DOHH2 (cell line): Measurements from ENCODE around the gene MRPS21.

Experiments
- H3F3A ChIP-seq: fragments of 200-600 bp; sonication (generic), shearing (Covaris generic); 2 replicates; pipeline ENCODE4 v1.6.0; 2016; ENCODE audit warnings: antibody characterized with exemption, mild to moderate bottlenecking; ENCODE audit not compliant: control insufficient read depth, insufficient read depth
- H3K27ac ChIP-seq: fragments of 200-600 bp; sonication (generic); 2 replicates; pipeline ENCODE4 v1.5.1; 2014; ENCODE audit warnings: low read depth, mild to moderate bottlenecking, low read length, moderate library complexity
- H3K27me3 ChIP-seq: fragments of 200-600 bp; sonication (generic); 2 replicates; pipeline ENCODE4 v1.6.1; 2014; ENCODE audit warnings: mild to moderate bottlenecking, low read length, mixed read lengths; ENCODE audit not compliant: control insufficient read depth
- H3K36me3 ChIP-seq: fragments of 200-600 bp; sonication (generic); 2 replicates; pipeline ENCODE4 v1.6.1; 2014; ENCODE audit warnings: mild to moderate bottlenecking, low read length, moderate library complexity, mixed read lengths; ENCODE audit not compliant: control insufficient read depth
- H3K4me1 ChIP-seq: fragments of 200-600 bp; sonication (generic); 2 replicates; pipeline ENCODE4 v1.6.1; 2014; ENCODE audit warnings: mild to moderate bottlenecking, low read length, mixed read lengths; ENCODE audit not compliant: control insufficient read depth
- H3K4me2 ChIP-seq: fragments of 200-600 bp; sonication (generic); 2 replicates; pipeline ENCODE4 v1.6.0; 2014; ENCODE audit warnings: mild to moderate bottlenecking, low read length, moderate library complexity
- H3K4me3 ChIP-seq: fragments of 200-600 bp; sonication (generic); 2 replicates; pipeline ENCODE4 v1.5.1; 2014; ENCODE audit warnings: mild to moderate bottlenecking, low read length, mixed read lengths
- H3K79me2 ChIP-seq: fragments of 200-600 bp; sonication (generic); 2 replicates; pipeline ENCODE4 v1.6.1; 2014; ENCODE audit warnings: mild to moderate bottlenecking, low read length, mixed read lengths; ENCODE audit not compliant: control insufficient read depth
- H3K9me2 ChIP-seq: fragments of 200-600 bp; sonication (generic); replicated peaks from 2 replicates; pipeline ENCODE4 v1.6.1; 2014; ENCODE audit warnings: mild to moderate bottlenecking, low read length, mixed read lengths; ENCODE audit not compliant: control insufficient read depth
- H3K9me3 ChIP-seq: fragments of 200-600 bp; sonication (generic); 2 replicates; pipeline ENCODE4 v1.6.1; 2014; ENCODE audit warnings: antibody characterized with exemption, low read length, mixed read lengths; ENCODE audit not compliant: control insufficient read depth, insufficient read depth
- H4K20me1 ChIP-seq: fragments of 200-600 bp; sonication (generic); 2 replicates; pipeline ENCODE4 v1.6.0; 2014; ENCODE audit warnings: low read depth, mild to moderate bottlenecking, antibody characterized with exemption, low read length, moderate library complexity; ENCODE audit not compliant: control insufficient read depth, insufficient read depth
- EZH2phosphoT487 ChIP-seq: fragments of 200-600 bp; sonication (generic); IDR thresholded peaks from 2 replicates; pipeline ENCODE4 v1.6.1; 2017; ENCODE audit warnings: borderline replicate concordance, mild to moderate bottlenecking, antibody characterized with exemption, low read length, moderate library complexity, mixed read lengths
- TF ChIP-seq, protein P1 (sequence below): fragments of 200-600 bp; sonication (generic); IDR thresholded peaks from one replicate; pipeline ENCODE4 v1.5.1; 2014; ENCODE audit warnings: antibody characterized with exemption, mild to moderate bottlenecking, low read depth, low read length; ENCODE audit not compliant: poor library complexity, severe bottlenecking

The MRPS21 gene

DNA sequence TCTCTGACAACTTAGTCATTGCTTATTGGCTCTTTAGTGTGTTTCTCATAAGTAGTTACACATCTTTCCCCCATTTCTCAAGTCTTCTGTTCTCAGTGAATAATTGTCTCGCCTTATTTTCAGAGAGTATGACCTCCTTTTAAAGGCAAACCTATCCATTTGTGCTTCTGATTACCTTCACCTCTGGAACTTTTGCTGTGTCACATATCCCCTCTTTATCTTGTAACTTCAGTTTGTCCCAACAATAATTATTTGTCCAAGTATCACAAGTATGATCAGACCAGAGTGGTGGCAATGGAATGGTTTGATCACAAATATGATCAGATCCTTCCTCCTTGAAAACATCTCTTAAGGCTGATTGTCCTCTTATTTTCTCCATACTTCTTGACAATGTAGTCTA lies 5.3 kb upstream of the MRPS21 start:
- no peaks in the 10 kb centered on the region for H3K9me3 ChIP-seq

DNA sequence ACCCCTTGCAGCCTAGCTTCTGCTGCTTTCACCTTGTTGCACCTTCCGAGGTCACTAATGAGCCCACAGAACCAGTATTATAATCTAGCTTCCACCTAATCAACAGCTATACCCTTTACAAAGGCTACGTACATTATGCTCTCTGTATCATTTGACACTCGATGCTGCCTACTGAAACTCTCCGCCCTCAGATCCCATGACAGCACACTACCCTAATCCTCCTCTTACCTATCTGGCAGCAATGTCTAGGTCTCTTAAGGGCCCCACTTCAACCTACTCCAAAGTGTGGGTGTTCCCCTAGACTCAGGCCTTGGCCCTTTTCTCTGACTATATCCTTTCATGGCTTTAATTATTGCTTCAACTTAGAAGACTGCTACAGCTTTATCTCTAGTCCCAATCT lies 4.8 kb upstream of the MRPS21 start:
- Histone ChIP-seq H3K9me3 (no peaks in the 10 kb centered on the region), H3K27ac (no peak overlapping the region), H3K9me2 (no peaks in the 10 kb centered on the region), H3K4me2 (no peak overlapping the region), H3K27me3 (peaks cover 9% of the 10 kb centered on the region; the same call in 1 of the 2 replicates), H3K36me3 (no peaks in the 10 kb centered on the region), H3F3A (no peaks in the 10 kb centered on the region), H3K4me1 (peaks cover 10% of the 10 kb centered on the region), H3K4me3 (no peak overlapping the region), H4K20me1 (no peaks in the 10 kb centered on the region), H3K79me2 (peaks cover 11% of the 10 kb centered on the region)
- TF ChIP-seq EZH2phosphoT487 = no peak
- TF ChIP-seq, protein P1, sequence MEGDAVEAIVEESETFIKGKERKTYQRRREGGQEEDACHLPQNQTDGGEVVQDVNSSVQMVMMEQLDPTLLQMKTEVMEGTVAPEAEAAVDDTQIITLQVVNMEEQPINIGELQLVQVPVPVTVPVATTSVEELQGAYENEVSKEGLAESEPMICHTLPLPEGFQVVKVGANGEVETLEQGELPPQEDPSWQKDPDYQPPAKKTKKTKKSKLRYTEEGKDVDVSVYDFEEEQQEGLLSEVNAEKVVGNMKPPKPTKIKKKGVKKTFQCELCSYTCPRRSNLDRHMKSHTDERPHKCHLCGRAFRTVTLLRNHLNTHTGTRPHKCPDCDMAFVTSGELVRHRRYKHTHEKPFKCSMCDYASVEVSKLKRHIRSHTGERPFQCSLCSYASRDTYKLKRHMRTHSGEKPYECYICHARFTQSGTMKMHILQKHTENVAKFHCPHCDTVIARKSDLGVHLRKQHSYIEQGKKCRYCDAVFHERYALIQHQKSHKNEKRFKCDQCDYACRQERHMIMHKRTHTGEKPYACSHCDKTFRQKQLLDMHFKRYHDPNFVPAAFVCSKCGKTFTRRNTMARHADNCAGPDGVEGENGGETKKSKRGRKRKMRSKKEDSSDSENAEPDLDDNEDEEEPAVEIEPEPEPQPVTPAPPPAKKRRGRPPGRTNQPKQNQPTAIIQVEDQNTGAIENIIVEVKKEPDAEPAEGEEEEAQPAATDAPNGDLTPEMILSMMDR = no peak

More for the DNA sequence above, 5.3 kb upstream of the MRPS21 start:
- Histone ChIP-seq H3K27ac (no peak overlapping the region), H3K27me3 (peaks cover 9% of the 10 kb centered on the region; the same call in 1 of the 2 replicates), H4K20me1 (no peaks in the 10 kb centered on the region), H3F3A (no peaks in the 10 kb centered on the region), H3K4me1 (peaks cover 9% of the 10 kb centered on the region), H3K36me3 (no peaks in the 10 kb centered on the region), H3K4me2 (no peak overlapping the region), H3K9me2 (no peaks in the 10 kb centered on the region), H3K4me3 (no peak overlapping the region), H3K79me2 (peaks cover 6% of the 10 kb centered on the region)
- TF ChIP-seq EZH2phosphoT487 = no peak
- TF ChIP-seq, protein P1 = no peak

DNA sequence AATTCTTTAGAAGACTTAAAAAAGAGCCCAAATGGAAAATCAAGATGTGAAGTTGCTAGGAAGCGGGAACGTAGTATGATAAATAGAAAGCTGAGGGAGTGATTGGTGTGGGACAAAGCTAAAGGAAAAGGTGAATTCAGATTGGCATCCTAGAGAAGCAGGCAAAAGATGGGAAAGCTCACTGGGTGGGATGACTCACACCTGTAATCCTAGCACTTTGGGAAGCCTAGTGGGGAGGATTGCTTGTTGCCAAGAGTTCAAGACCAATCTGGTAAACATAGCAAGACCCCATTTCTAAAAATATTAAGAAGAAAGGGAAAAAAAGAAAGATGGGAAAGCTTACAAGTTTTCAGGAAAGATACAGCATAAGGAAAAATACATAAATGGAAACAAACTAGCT lies 1.8 kb downstream of the MRPS21 start:
- Histone ChIP-seq H3K4me3 (peak overlapping the region; percentile 26; the same call in 1 of the 2 replicates), H3K4me2 (peak overlapping the region; percentile 28), H3K4me1 (peaks cover 20% of the 10 kb centered on the region), H3K9me2 (no peaks in the 10 kb centered on the region), H3K79me2 (peaks cover 72% of the 10 kb centered on the region), H3K36me3 (peaks cover 54% of the 10 kb centered on the region), H4K20me1 (no peaks in the 10 kb centered on the region), H3K27me3 (no peaks in the 10 kb centered on the region), H3F3A (no peaks in the 10 kb centered on the region), H3K9me3 (no peaks in the 10 kb centered on the region), H3K27ac (no peak overlapping the region)
- TF ChIP-seq, protein P1 = no peak
- no peak for TF ChIP-seq EZH2phosphoT487
